HL-60 (cell line): ENCODE data around the gene UPP1.

Experiments
- DNase-seq, 2 experiments: peaks; one replicate each; pipeline ENCODE4 v3.0.0-alpha.2; 2010 to 2020; ENCODE audit warnings: low read depth in 1 of 2, low spot score in 1 of 2
- H3K27ac ChIP-seq: fragments of 250-450 bp; sonication (Bioruptor Pico); replicated peaks from 2 replicates; pipeline ENCODE4 v1.5.1; 2020; ENCODE audit warnings: mild to moderate bottlenecking, moderate library complexity
- H3K27me3 ChIP-seq: fragments of 250-450 bp; sonication (Bioruptor Pico); 2 replicates; pipeline ENCODE4 v1.5.1; 2021; ENCODE audit warnings: mild to moderate bottlenecking, moderate library complexity; ENCODE audit not compliant: insufficient read depth, poor library complexity, severe bottlenecking
- H3K4me3 ChIP-seq: replicated peaks from 2 replicates; pipeline ENCODE4 v1.5.1; 2011; ENCODE audit warnings: mild to moderate bottlenecking, control low read depth, low read length; ENCODE audit not compliant: insufficient read depth
- GABPA ChIP-seq: IDR thresholded peaks from 2 replicates; pipeline ENCODE4 v1.6.1; 2012; ENCODE audit warnings: low read depth
- POLR2AphosphoS5 ChIP-seq: IDR thresholded peaks from 2 replicates; pipeline ENCODE4 v1.6.1; 2012; ENCODE audit warnings: low read depth
- SPI1 ChIP-seq: IDR thresholded peaks from 2 replicates; pipeline ENCODE4 v1.6.1; 2012; ENCODE audit warnings: low read depth, mild to moderate bottlenecking, borderline replicate concordance
- TF ChIP-seq, protein P1 (sequence below): IDR thresholded peaks from one replicate; pipeline ENCODE4 v1.5.1; 2011; ENCODE audit warnings: low read length, control low read depth, inconsistent platforms; ENCODE audit not compliant: insufficient read depth
- TF ChIP-seq, protein P2 (sequence below): IDR thresholded peaks from 2 replicates; pipeline ENCODE4 v1.6.1; 2012; ENCODE audit warnings: low read depth; ENCODE audit not compliant: insufficient replicate concordance

The UPP1 gene

DNA sequence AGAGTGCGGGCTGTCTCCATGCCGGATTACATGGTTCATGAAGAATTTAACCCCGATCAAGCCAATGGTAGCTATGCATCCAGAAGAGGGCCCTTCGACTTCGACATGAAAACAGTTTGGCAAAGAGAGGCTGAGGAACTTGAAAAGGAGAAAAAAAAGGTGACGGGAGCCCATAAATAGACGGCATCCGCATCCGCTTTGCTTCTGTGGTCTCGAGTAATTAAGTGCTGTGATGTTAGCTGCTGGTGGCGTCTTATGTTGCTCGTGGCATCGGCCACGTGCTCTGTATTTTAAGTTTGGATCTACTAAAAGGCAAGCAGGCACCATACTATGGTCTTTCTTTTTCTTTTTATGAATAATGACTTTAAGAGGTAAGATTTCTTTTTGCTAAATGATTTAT lies 42.6 kb upstream of the UPP1 start:
- Histone ChIP-seq H3K27ac (no peak overlapping the region), H3K27me3 (no peaks in the 10 kb centered on the region), H3K4me3 (no peak overlapping the region)
- TF ChIP-seq POLR2AphosphoS5 (no peak), GABPA (no peak), SPI1 (no peak)
- TF ChIP-seq, protein P1, sequence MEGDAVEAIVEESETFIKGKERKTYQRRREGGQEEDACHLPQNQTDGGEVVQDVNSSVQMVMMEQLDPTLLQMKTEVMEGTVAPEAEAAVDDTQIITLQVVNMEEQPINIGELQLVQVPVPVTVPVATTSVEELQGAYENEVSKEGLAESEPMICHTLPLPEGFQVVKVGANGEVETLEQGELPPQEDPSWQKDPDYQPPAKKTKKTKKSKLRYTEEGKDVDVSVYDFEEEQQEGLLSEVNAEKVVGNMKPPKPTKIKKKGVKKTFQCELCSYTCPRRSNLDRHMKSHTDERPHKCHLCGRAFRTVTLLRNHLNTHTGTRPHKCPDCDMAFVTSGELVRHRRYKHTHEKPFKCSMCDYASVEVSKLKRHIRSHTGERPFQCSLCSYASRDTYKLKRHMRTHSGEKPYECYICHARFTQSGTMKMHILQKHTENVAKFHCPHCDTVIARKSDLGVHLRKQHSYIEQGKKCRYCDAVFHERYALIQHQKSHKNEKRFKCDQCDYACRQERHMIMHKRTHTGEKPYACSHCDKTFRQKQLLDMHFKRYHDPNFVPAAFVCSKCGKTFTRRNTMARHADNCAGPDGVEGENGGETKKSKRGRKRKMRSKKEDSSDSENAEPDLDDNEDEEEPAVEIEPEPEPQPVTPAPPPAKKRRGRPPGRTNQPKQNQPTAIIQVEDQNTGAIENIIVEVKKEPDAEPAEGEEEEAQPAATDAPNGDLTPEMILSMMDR, result no peak
- TF ChIP-seq, protein P2, sequence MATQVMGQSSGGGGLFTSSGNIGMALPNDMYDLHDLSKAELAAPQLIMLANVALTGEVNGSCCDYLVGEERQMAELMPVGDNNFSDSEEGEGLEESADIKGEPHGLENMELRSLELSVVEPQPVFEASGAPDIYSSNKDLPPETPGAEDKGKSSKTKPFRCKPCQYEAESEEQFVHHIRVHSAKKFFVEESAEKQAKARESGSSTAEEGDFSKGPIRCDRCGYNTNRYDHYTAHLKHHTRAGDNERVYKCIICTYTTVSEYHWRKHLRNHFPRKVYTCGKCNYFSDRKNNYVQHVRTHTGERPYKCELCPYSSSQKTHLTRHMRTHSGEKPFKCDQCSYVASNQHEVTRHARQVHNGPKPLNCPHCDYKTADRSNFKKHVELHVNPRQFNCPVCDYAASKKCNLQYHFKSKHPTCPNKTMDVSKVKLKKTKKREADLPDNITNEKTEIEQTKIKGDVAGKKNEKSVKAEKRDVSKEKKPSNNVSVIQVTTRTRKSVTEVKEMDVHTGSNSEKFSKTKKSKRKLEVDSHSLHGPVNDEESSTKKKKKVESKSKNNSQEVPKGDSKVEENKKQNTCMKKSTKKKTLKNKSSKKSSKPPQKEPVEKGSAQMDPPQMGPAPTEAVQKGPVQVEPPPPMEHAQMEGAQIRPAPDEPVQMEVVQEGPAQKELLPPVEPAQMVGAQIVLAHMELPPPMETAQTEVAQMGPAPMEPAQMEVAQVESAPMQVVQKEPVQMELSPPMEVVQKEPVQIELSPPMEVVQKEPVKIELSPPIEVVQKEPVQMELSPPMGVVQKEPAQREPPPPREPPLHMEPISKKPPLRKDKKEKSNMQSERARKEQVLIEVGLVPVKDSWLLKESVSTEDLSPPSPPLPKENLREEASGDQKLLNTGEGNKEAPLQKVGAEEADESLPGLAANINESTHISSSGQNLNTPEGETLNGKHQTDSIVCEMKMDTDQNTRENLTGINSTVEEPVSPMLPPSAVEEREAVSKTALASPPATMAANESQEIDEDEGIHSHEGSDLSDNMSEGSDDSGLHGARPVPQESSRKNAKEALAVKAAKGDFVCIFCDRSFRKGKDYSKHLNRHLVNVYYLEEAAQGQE, result no peak
- DNase-seq, result no peak

DNA sequence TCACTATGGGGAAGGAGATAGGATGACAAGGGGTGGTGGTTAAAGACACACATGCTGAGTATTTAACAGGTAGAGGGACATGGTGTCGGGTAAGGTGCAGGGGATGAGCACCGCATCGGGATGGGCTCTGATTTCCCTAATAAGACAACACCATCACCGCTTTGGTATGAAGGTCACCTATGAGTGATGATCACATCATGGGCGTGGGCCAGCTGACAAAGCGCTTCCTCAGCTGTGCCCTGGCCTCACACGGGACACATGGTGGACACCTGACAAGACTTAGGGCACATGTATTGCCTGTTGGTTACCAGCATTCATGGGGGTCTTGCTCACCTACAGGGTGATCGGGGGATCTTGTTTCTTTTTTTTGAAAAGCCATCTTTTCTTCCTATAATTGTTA lies 41.0 kb upstream of the UPP1 start:
- H3K27me3 ChIP-seq, result no peaks in the 10 kb centered on the region
- DNase-seq, result no peak
- TF ChIP-seq GABPA (no peak), POLR2AphosphoS5 (no peak), SPI1 (no peak)
- TF ChIP-seq, protein P1, result no peak
- TF ChIP-seq, protein P2, result no peak
- no peak overlapping the region for H3K27ac ChIP-seq
- no peak overlapping the region for H3K4me3 ChIP-seq

DNA sequence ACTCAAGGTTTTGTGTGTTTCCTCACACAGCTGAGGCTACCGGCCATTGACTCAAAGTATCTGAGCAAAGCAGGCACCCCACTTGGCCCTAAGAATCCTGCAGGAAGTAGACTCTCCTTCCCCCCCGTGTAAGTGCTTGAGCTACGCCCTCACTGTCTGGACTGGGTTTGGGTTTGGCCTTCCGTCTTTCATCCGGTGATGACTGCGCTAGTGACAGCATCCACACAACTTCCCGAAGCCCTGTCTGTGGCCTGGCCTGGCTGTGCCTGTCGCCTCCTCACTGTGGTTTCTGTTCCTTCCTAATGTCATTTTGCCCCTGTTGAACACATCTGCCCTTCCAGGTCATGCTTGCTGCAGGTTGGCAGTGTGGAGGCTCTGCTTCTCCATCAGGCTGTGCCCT lies 39.2 kb upstream of the UPP1 start:
- no peak overlapping the region for H3K27ac ChIP-seq
- TF ChIP-seq SPI1 (no peak), GABPA (no peak), POLR2AphosphoS5 (no peak)
- TF ChIP-seq, protein P2, result no peak
- TF ChIP-seq, protein P1, result no peak
- no peak overlapping the region for H3K4me3 ChIP-seq
- no peaks in the 10 kb centered on the region for H3K27me3 ChIP-seq
- no peak for DNase-seq
